ENCODE measurements around the gene AOX1. TPM values are rescaled to one million over a fixed set of nuclear protein-coding genes. Genes with fewer than 3 reads are reported as not detected.
"Not testable (repeated sequence)": the region's sequence is repeated elsewhere in the genome, so short reads cannot be mapped to it uniquely, and the experiment has no call there.

AOX1 gene
- polyA plus RNA-seq, 1 experiment: 10.2 TPM

DNA sequence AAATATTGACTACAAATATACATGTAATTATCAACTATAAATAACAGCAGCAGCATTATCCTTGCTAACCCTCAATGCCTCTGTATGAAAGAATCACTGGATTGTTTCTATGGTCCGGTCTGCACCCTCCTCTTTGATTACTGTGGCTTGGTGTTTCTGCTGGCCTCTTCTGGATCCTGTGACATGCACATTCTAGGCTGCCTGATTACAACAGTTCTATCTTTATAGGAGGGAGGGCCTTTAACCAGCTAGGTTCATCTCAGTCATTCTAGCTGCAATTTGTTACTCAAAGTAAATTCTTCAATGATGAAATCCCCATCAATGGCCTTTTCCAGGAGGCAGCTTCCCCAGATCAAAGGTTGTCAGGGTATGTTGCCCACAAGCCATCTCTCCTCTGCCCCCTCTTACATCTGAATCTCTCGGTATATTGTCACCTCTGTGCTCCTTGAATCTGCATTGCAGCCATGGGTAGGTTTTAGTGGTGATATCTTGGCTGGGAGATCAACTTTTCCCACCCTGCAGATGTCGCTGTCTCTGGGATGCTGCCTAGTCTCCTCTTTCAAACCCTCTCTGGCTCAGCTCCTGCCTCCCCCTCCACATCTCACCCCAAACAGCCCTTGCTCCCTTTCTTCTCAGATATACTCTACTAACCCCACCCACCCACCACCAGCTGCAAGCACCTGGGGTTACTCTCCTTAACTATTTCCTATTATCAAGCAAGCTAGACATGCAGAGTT, 119.7 kb downstream of the AOX1 start:
- H3K4me3 ChIP-seq (ENCODE audit: low read depth, low read length): no peak overlapping the region
- H3K36me3 ChIP-seq (ENCODE audit: control insufficient read depth, insufficient read depth, low read length): no peaks in the 10 kb centered on the region
- ChIA-PET CTCF (interaction anchor here (0.7 to 7.8 kb wide), 20 partner anchors 7 to 720 kb away, joined by 3 to 92 read pairs (median 4); partner anchors contain the start of genes AOX1 and KCTD18), POLR2A (no interaction called here)
- H3K27me3 ChIP-seq (ENCODE audit: control insufficient read depth, insufficient read depth, low read length): peaks cover 2% of the 10 kb centered on the region
- DNase-seq (ENCODE audit: low read depth): no peak
- TF ChIP-seq, protein P1, sequence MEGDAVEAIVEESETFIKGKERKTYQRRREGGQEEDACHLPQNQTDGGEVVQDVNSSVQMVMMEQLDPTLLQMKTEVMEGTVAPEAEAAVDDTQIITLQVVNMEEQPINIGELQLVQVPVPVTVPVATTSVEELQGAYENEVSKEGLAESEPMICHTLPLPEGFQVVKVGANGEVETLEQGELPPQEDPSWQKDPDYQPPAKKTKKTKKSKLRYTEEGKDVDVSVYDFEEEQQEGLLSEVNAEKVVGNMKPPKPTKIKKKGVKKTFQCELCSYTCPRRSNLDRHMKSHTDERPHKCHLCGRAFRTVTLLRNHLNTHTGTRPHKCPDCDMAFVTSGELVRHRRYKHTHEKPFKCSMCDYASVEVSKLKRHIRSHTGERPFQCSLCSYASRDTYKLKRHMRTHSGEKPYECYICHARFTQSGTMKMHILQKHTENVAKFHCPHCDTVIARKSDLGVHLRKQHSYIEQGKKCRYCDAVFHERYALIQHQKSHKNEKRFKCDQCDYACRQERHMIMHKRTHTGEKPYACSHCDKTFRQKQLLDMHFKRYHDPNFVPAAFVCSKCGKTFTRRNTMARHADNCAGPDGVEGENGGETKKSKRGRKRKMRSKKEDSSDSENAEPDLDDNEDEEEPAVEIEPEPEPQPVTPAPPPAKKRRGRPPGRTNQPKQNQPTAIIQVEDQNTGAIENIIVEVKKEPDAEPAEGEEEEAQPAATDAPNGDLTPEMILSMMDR (IDR thresholded peaks at IDR 0.05; ENCODE audit: insufficient read depth, low read depth, low read length): peak; percentile 45

DNA sequence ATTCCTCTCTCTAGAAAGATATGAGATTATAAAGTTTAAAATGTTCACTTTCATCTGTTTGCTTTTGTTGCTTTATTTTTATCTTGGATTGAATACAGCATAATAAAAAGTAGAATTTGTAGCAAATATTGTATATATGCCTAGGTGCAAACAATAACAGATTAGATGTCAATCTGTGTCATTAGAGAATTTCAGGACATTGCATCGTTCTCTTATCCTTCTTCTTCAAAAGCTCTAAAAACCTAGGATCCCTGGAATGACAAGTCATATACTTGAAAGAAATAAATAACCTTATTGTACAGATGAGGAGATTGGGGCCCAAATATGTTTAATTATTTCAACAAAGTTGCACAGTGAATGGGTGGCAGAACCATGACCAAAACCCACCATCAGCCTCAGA, 123.1 kb downstream of the AOX1 start:
- DNase-seq (ENCODE audit: low read depth): no peak
- TF ChIP-seq, protein P1 (IDR thresholded peaks at IDR 0.05; ENCODE audit: insufficient read depth, low read depth, low read length): no peak
- ChIA-PET CTCF (interaction anchor here (1.3 kb wide), 1 partner anchor 27 kb away, joined by 4 read pairs; no protein-coding TSS in a partner anchor), POLR2A (no interaction called here)
- no peak overlapping the region for H3K4me3 ChIP-seq (ENCODE audit: low read depth, low read length)
- H3K27me3 ChIP-seq (ENCODE audit: control insufficient read depth, insufficient read depth, low read length): peaks cover 2% of the 10 kb centered on the region; the same call in 1 of the 2 replicates
- no peaks in the 10 kb centered on the region for H3K36me3 ChIP-seq (ENCODE audit: control insufficient read depth, insufficient read depth, low read length)

DNA sequence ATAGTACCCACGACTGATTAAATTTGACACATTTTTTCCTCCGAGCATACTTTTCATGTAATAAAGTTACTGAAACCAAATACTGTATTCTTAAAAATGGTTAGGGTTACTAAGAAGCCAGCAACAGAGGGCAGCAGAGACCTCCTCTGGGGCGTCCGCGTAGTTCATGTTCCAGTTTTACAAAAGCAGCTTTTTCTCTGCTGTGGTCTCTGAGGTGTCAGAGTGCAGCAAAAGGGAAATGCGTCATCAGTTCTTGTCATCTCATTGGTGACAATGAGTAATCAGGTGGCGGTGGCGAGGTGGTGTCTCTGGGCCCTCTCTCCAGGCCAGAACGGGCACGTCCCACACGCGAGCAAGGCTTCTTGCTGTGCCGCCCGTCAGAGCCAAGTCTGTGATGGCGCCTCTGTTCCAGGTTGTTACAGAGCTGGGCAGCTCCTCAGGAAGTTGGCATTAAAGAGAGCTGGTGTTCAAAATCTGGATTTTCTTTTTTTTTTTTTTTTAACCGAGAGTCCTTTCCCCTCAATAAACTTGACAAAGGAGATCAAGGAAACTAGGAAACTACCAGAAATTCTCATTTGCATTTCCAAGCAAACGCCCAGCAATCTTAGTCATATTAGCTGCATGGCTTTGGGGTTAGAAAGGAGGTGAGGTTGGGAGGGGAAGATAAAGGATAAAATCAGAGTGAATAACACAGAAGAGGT, 127.3 kb downstream of the AOX1 start:
- H3K36me3 ChIP-seq (ENCODE audit: control insufficient read depth, insufficient read depth, low read length): no peaks in the 10 kb centered on the region
- CTCF ChIA-PET: interaction anchor here (0.6 to 4.7 kb wide), 27 partner anchors 8 to 739 kb away, joined by 3 to 60 read pairs (median 4); no protein-coding TSS in a partner anchor
- peak overlapping the region; percentile 38 for H3K4me3 ChIP-seq (ENCODE audit: low read depth, low read length)
- peaks cover 1% of the 10 kb centered on the region; the same call in 1 of the 2 replicates for H3K27me3 ChIP-seq (ENCODE audit: control insufficient read depth, insufficient read depth, low read length)
- POLR2A ChIA-PET: interaction anchor here (0.7 to 1.2 kb wide), 4 partner anchors 97 to 1336 kb away, joined by 3 to 11 read pairs (median 4); partner anchors contain the start of gene BZW1
- TF ChIP-seq, protein P1 (IDR thresholded peaks at IDR 0.05; ENCODE audit: insufficient read depth, low read depth, low read length): peak; percentile 87
- DNase-seq (ENCODE audit: low read depth): peak; percentile 72

DNA sequence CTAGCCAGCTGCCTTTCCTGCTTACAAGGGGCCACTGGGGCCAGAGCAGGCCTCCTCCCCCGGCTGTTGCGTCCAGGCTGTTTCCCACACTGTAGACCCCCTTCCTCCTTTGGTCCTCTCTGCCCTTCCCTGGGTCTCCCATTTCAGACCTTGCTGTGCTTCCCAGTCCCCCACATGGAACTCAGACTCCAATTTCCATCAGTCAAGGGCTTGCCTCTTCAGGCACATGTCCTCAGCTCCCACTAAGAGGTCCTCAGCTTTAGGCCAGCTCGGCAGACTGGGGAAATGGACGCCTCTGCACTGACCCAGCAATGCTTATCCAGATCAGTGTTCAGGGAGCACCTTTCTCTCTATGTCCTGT, 127.9 kb downstream of the AOX1 start:
- TF ChIP-seq, protein P1 (IDR thresholded peaks at IDR 0.05; ENCODE audit: insufficient read depth, low read depth, low read length): no peak
- peaks cover 1% of the 10 kb centered on the region; the same call in 1 of the 2 replicates for H3K27me3 ChIP-seq (ENCODE audit: control insufficient read depth, insufficient read depth, low read length)
- CTCF ChIA-PET: interaction anchor here (0.6 to 4.7 kb wide), 21 partner anchors 8 to 444 kb away, joined by 3 to 60 read pairs (median 4); no protein-coding TSS in a partner anchor
- H3K36me3 ChIP-seq (ENCODE audit: control insufficient read depth, insufficient read depth, low read length): no peaks in the 10 kb centered on the region
- no peak for DNase-seq (ENCODE audit: low read depth)
- no peak overlapping the region for H3K4me3 ChIP-seq (ENCODE audit: low read depth, low read length)
- POLR2A ChIA-PET: interaction anchor here (0.7 to 1.2 kb wide), 2 partner anchors 97 to 1336 kb away, joined by 3 to 11 read pairs; no protein-coding TSS in a partner anchor

DNA sequence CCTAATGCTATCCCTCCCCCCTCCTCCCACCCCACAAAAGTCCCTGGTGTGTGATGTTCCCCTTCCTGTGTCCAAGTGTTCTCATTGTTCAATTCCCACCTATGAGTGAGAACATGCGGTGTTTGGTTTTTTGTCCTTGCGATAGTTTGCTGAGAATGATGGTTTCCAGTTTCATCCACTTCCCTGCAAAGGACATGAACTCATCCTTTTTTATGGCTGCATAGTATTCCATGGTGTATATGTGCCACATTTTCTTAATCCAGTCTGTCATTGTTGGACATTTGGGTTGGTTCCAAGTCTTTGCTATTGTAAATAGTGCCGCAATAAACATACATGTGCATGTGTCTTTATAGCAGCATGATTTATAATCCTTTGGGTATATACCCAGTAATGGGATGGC, 129.2 kb downstream of the AOX1 start:
- DNase-seq (ENCODE audit: low read depth); H3K36me3 ChIP-seq (ENCODE audit: control insufficient read depth, insufficient read depth, low read length); CTCF ChIA-PET; POLR2A ChIA-PET; H3K4me3 ChIP-seq (ENCODE audit: low read depth, low read length); H3K27me3 ChIP-seq (ENCODE audit: control insufficient read depth, insufficient read depth, low read length): not testable (repeated sequence)
